ENCODE results near the gene MAP1B. TPM values are rescaled to one million over a fixed set of nuclear protein-coding genes. Genes with fewer than 3 reads are reported as not detected.

Gene MAP1B
- total and polyA plus RNA-seq, 2 of the 4 experiments (the other 2 are of a cell fraction), result 41.1 to 183 TPM

- Histone ChIP-seq H3K18ac (ENCODE audit: low read depth, low read length) (peak overlapping the region; percentile 66; the same call in 1 of the 2 replicates), H3K56ac (ENCODE audit: extremely low read depth, insufficient read depth, low read length) (no peak overlapping the region), H3K4me3 (ENCODE audit: insufficient read depth, low read depth, low read length) (no peak overlapping the region), H3K36me3 (ENCODE audit: control insufficient read depth, insufficient read depth, low read length) (0 out of 2 replicates have a peak, but pooled peaks cover 2% of the 10 kb centered on the region), H3K79me1 (ENCODE audit: low read depth in 1 of 2, low read length in 2 of 2) (peaks cover 36 to 89% of the 10 kb centered on the region in 2 experiments), H2BK20ac (ENCODE audit: low read depth, low read length) (peak overlapping the region; percentile 87), H3K14ac (replicated peaks; ENCODE audit: low read depth, low read length) (peak overlapping the region; percentile 70; the same call in 1 of the 2 replicates), H2BK5ac (ENCODE audit: low read depth, low read length, poor library complexity, severe bottlenecking) (peak overlapping the region; percentile 65), H2AK5ac (ENCODE audit: low read depth, low read length) (peak overlapping the region; percentile 72; the same call in 1 of the 2 replicates), H3K4me1 (ENCODE audit: control insufficient read depth, insufficient read depth, low read length) (peaks cover 42% of the 10 kb centered on the region), H3K9me1 (ENCODE audit: insufficient read depth, low read length) (peaks cover 48% of the 10 kb centered on the region), H2BK15ac (ENCODE audit: low read depth, low read length) (peak overlapping the region; percentile 37; the same call in 1 of the 3 replicates), H2AFZ (replicated peaks; ENCODE audit: low read length, poor library complexity) (no peak overlapping the region), H3K9ac (ENCODE audit: low read depth, low read length) (no peak overlapping the region), H3K23ac (ENCODE audit: low read depth, low read length) (peak overlapping the region; percentile 85; the same call in 1 of the 2 replicates), H3K4ac (ENCODE audit: low read depth, low read length) (peak overlapping the region; percentile 88), H2BK120ac (ENCODE audit: low read depth, low read length) (peak overlapping the region; percentile 71; the same call in 1 of the 2 replicates), H2AK9ac (replicated peaks; ENCODE audit: low read depth, low read length, poor library complexity) (peak overlapping the region; percentile 44), H4K20me1 (ENCODE audit: insufficient read depth, low read length) (peaks cover 18% of the 10 kb centered on the region; the same call in 1 of the 2 replicates), H4K5ac (ENCODE audit: low read depth, low read length) (0 out of 2 replicates have a peak overlapping the region, but pooled peaks have one; percentile 70), H3K4me2 (ENCODE audit: low read depth, low read length) (no peak overlapping the region), H3K27ac (ENCODE audit: insufficient read depth, low read length) (no peak overlapping the region), H4K91ac (ENCODE audit: insufficient read depth, low read depth, low read length) (peak overlapping the region; percentile 63; the same call in 1 of the 2 replicates), H3K9me3 (ENCODE audit: control insufficient read depth, insufficient read depth, low read length) (no peaks in the 10 kb centered on the region), H3K27me3 (ENCODE audit: control insufficient read depth, insufficient read depth, low read length) (no peaks in the 10 kb centered on the region), H4K8ac (ENCODE audit: low read depth in 2 of 2, low read length in 2 of 2) (no peak overlapping the region; a peak in 1 of 4 replicates)
- 100% methylated on average over 1 of the region's 4 CpGs; no CpG with 5 or more reads in 1 of the 2 experiments for WGBS, 2 experiments (ENCODE audit: extremely low coverage in 2 of 2, insufficient read length in 1 of 2)
- DNase-seq (no peak), ATAC-seq (ENCODE audit: low read depth) (no peak)
- CTCF ChIA-PET, result interaction anchor here (0.7 kb wide), 1 partner anchor 38 kb away, joined by 4 read pairs; no protein-coding TSS in a partner anchor
- TF ChIP-seq, protein P1, sequence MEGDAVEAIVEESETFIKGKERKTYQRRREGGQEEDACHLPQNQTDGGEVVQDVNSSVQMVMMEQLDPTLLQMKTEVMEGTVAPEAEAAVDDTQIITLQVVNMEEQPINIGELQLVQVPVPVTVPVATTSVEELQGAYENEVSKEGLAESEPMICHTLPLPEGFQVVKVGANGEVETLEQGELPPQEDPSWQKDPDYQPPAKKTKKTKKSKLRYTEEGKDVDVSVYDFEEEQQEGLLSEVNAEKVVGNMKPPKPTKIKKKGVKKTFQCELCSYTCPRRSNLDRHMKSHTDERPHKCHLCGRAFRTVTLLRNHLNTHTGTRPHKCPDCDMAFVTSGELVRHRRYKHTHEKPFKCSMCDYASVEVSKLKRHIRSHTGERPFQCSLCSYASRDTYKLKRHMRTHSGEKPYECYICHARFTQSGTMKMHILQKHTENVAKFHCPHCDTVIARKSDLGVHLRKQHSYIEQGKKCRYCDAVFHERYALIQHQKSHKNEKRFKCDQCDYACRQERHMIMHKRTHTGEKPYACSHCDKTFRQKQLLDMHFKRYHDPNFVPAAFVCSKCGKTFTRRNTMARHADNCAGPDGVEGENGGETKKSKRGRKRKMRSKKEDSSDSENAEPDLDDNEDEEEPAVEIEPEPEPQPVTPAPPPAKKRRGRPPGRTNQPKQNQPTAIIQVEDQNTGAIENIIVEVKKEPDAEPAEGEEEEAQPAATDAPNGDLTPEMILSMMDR (conservative IDR thresholded peaks at IDR 0.05; ENCODE audit: low read depth, low read length), result no peak
- no peak for TF ChIP-seq MAFK (IDR thresholded peaks at IDR 0.05; ENCODE audit: low read depth, low read length)
- no peak for TF ChIP-seq CEBPB (IDR thresholded peaks at IDR 0.05; ENCODE audit: low read depth, low read length)
- no peak for TF ChIP-seq NFE2L2 (IDR thresholded peaks at IDR 0.05; ENCODE audit: low read depth, low read length)
- TF ChIP-seq, protein P2, sequence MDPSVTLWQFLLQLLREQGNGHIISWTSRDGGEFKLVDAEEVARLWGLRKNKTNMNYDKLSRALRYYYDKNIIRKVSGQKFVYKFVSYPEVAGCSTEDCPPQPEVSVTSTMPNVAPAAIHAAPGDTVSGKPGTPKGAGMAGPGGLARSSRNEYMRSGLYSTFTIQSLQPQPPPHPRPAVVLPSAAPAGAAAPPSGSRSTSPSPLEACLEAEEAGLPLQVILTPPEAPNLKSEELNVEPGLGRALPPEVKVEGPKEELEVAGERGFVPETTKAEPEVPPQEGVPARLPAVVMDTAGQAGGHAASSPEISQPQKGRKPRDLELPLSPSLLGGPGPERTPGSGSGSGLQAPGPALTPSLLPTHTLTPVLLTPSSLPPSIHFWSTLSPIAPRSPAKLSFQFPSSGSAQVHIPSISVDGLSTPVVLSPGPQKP (IDR thresholded peaks at IDR 0.05; ENCODE audit: borderline replicate concordance, low read depth, low read length), result no peak
- TF ChIP-seq SMC3 (IDR thresholded peaks at IDR 0.05; ENCODE audit: low read depth, low read length), result no peak
- no peak for TF ChIP-seq RFX5 (IDR thresholded peaks at IDR 0.05; ENCODE audit: low read depth, low read length)
- TF ChIP-seq BHLHE40 (IDR thresholded peaks at IDR 0.05; ENCODE audit: low read depth, low read length), result no peak
- TF ChIP-seq MXI1 (IDR thresholded peaks at IDR 0.05; ENCODE audit: borderline replicate concordance, low read depth, low read length), result no peak
- no peak for TF ChIP-seq RAD21 (IDR thresholded peaks at IDR 0.05; ENCODE audit: low read length)
- no peak for TF ChIP-seq FOS (IDR thresholded peaks at IDR 0.05; ENCODE audit: low read depth, low read length)
- TF ChIP-seq USF2 (IDR thresholded peaks at IDR 0.05; ENCODE audit: low read depth, low read length), result no peak
- no peak for TF ChIP-seq POLR2A (IDR thresholded peaks at IDR 0.05; ENCODE audit: low read depth, low read length)
- no TSS peak for BruUV-seq (replicated peaks)
- intact Hi-C loops (cut with micrococcal nuclease) (no loop called here), dilution Hi-C loops (cut with HindIII; ENCODE audit: low sequenced_read_pairs, unreplicated experiment) (no loop called here), in situ Hi-C loops (cut with MboI; ENCODE audit: low sequenced_read_pairs) (no loop called here)
- POLR2A ChIA-PET (ENCODE audit: unreplicated experiment), result no interaction called here
These were observed 54.7 kb downstream of the MAP1B start for GRCh38 chr5:72161951-72162350.
